GM23338 (cell line): ENCODE measurements around the gene GLYATL3. TPM values are rescaled to one million over a fixed set of nuclear protein-coding genes. Genes with fewer than 3 reads are reported as not detected.

ENCODE experiments used
- ATAC-seq: fragments of 200-7000 bp; cut with Tn5 transposase; 3 replicates; pipeline ENCODE4 v1.9.1; 2020
- DNase-seq: peaks from one replicate; pipeline ENCODE4 v3.0.0-alpha.2; 2015; ENCODE audit warnings: low spot score
- H2AFZ ChIP-seq: fragments of 200-600 bp; sonication (generic); 2 replicates; pipeline ENCODE4 v1.8.0; 2016; ENCODE audit warnings: antibody characterized with exemption, mild to moderate bottlenecking, moderate library complexity
- H3F3A ChIP-seq: fragments of 200-600 bp; sonication (generic); replicated peaks from 2 replicates; pipeline ENCODE4 v1.8.0; 2017; ENCODE audit warnings: antibody characterized with exemption, mixed run types, low read depth
- H3K27ac ChIP-seq: fragments of 200-600 bp; sonication (generic); 2 replicates; pipeline ENCODE4 v1.6.1; 2016; ENCODE audit warnings: low read depth
- H3K27me3 ChIP-seq: fragments of 200-600 bp; sonication (generic); 2 replicates; pipeline ENCODE4 v1.8.0; 2016; ENCODE audit warnings: mild to moderate bottlenecking, mixed run types, moderate library complexity; ENCODE audit not compliant: insufficient read depth
- H3K36me3 ChIP-seq: fragments of 200-600 bp; sonication (generic); 2 replicates; pipeline ENCODE4 v1.8.0; 2016; ENCODE audit warnings: mild to moderate bottlenecking; ENCODE audit not compliant: insufficient read depth
- H3K4me1 ChIP-seq: fragments of 200-600 bp; sonication (generic); 2 replicates; pipeline ENCODE4 v1.8.0; 2016; ENCODE audit warnings: mild to moderate bottlenecking, moderate library complexity; ENCODE audit not compliant: insufficient read depth
- H3K4me2 ChIP-seq: fragments of 200-600 bp; sonication (generic); 2 replicates; pipeline ENCODE4 v1.7.1; 2017; ENCODE audit warnings: mixed run types
- H3K4me3 ChIP-seq: fragments of 200-600 bp; sonication (generic); 2 replicates; pipeline ENCODE4 v1.6.1; 2016; ENCODE audit warnings: mixed run types
- H3K79me2 ChIP-seq: fragments of 200-600 bp; sonication (generic); replicated peaks from 2 replicates; pipeline ENCODE4 v1.8.0; 2017; ENCODE audit warnings: mild to moderate bottlenecking; ENCODE audit not compliant: insufficient read depth
- H3K9me2 ChIP-seq: fragments of 200-600 bp; sonication (generic); 2 replicates; pipeline ENCODE4 v1.8.0; 2017; ENCODE audit not compliant: insufficient read depth
- H4K20me1 ChIP-seq: fragments of 200-600 bp; sonication (generic); replicated peaks from 2 replicates; pipeline ENCODE4 v1.8.0; 2017; ENCODE audit warnings: mild to moderate bottlenecking; ENCODE audit not compliant: insufficient read depth
- H3K27ac Mint-ChIP-seq: 2 replicates; pipeline ENCODE4 v1.8.0; 2020; ENCODE audit warnings: inconsistent platforms, mild to moderate bottlenecking, moderate library complexity, mixed read lengths
- H3K27me3 Mint-ChIP-seq: 3 replicates; pipeline ENCODE4 v1.8.0; 2022; ENCODE audit warnings: low read depth, mild to moderate bottlenecking, moderate library complexity, mixed read lengths, inconsistent platforms; ENCODE audit not compliant: insufficient read depth, poor library complexity
- H3K36me3 Mint-ChIP-seq: 3 replicates; pipeline ENCODE4 v1.8.0; 2021; ENCODE audit warnings: low read depth, mild to moderate bottlenecking, inconsistent platforms, moderate library complexity, mixed read lengths
- H3K4me1 Mint-ChIP-seq: 3 replicates; pipeline ENCODE4 v1.8.0; 2020; ENCODE audit warnings: mild to moderate bottlenecking, inconsistent platforms, mixed read lengths
- H3K4me3 Mint-ChIP-seq: 3 replicates; pipeline ENCODE4 v1.8.0; 2021; ENCODE audit warnings: moderate library complexity, mild to moderate bottlenecking, inconsistent platforms, mixed read lengths
- H3K9me3 Mint-ChIP-seq: 3 replicates; pipeline ENCODE4 v1.8.0; 2020; ENCODE audit warnings: moderate library complexity, mild to moderate bottlenecking, inconsistent platforms, mixed read lengths
- CREB1 ChIP-seq: fragments of 250-450 bp; sonication (Bioruptor Pico); IDR thresholded peaks from 2 replicates; pipeline ENCODE4 v1.5.0; 2020; ENCODE audit warnings: low read depth, mild to moderate bottlenecking, moderate library complexity
- CTCF ChIP-seq, 2 experiments: fragments of 200-600 bp in 1 of 2; sonication (generic) in 1 of 2; conservative IDR thresholded peaks; 2 replicates each; pipeline versions ENCODE4 v1.5.1 to v1.6.1; 2016 to 2017; ENCODE audit warnings: antibody characterized with exemption in 2 of 2, low read depth in 2 of 2, mild to moderate bottlenecking in 2 of 2, moderate library complexity in 1 of 2
- JUNB ChIP-seq: IDR thresholded peaks from one replicate; pipeline ENCODE4 v1.6.1; 2016; ENCODE audit warnings: antibody characterized with exemption; ENCODE audit not compliant: unreplicated experiment
- NANOG ChIP-seq: IDR thresholded peaks from 2 replicates; pipeline ENCODE4 v1.6.1; 2016; ENCODE audit warnings: antibody characterized with exemption, borderline replicate concordance
- REST ChIP-seq: IDR thresholded peaks from one replicate; pipeline ENCODE4 v1.6.1; 2018; ENCODE audit warnings: antibody characterized with exemption; ENCODE audit not compliant: unreplicated experiment
- polyA plus RNA-seq: library from polyadenylated mRNA; unstranded; fragments of >200 nt; fragmentation: Nextera tagmentation; extraction: Ambion mirVana; gene quantifications from 2 replicates; pipeline ENCODE4 v1.2.1, GENCODE V29; 2016
- total RNA-seq: library from RNA; depleted of rRNA; stranded (reverse); fragments of >200 nt; shearing (Covaris generic); gene quantifications from 2 replicates; pipeline ENCODE4 v1.2.3, GENCODE V29; 2014

GLYATL3 gene
- total and polyA plus RNA-seq, 2 experiments from 2014 or later, result not detected

DNA sequence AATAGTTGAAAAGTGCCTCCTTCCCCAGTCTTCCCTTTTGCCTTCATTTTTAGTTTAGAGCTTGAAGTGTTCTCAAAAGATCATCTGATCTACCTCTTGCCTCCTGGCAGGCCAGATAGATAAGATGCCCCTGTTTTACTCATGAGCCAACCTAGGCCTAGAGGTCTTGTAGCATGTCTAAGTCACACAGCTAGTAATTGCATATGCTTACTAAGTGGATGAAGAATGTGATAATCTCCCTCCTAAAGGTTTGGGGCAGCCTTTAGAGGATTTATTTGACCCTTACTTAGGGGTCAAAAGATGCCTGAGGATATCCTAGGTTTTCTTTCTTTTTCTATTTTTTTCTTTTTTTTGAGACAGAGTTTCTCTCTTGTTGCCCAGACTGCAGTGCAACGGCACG lies 52.9 kb downstream of the GLYATL3 start:
- Histone ChIP-seq H3K4me1 (peaks cover 34% of the 10 kb centered on the region), H3K79me2 (peaks cover 13% of the 10 kb centered on the region; the same call in 1 of the 2 replicates), H3K9me2 (no peaks in the 10 kb centered on the region), H3F3A (peaks cover 7% of the 10 kb centered on the region), H3K36me3 (no peaks in the 10 kb centered on the region), H3K27me3 (peaks cover 85% of the 10 kb centered on the region), H3K27ac (no peak overlapping the region), H3K4me3 (peak overlapping the region; percentile 74), H3K4me2 (peak overlapping the region; percentile 81), H4K20me1 (no peaks in the 10 kb centered on the region; the same call in 1 of the 2 replicates), H2AFZ (no peak overlapping the region)
- Mint-ChIP-seq H3K27me3 (peaks cover 30% of the 10 kb centered on the region), H3K36me3 (peaks cover 35% of the 10 kb centered on the region), H3K9me3 (no peaks in the 10 kb centered on the region), H3K4me3 (peak overlapping the region; percentile 63), H3K27ac (no peak overlapping the region), H3K4me1 (peaks cover 51% of the 10 kb centered on the region)
- DNase-seq (no peak), ATAC-seq (no peak)
- TF ChIP-seq JUNB, result no peak
- TF ChIP-seq CTCF (conservative IDR thresholded peaks at IDR 0.05; ENCODE audit: low read depth in 2 of 2), result no peak
- TF ChIP-seq NANOG, result no peak

DNA sequence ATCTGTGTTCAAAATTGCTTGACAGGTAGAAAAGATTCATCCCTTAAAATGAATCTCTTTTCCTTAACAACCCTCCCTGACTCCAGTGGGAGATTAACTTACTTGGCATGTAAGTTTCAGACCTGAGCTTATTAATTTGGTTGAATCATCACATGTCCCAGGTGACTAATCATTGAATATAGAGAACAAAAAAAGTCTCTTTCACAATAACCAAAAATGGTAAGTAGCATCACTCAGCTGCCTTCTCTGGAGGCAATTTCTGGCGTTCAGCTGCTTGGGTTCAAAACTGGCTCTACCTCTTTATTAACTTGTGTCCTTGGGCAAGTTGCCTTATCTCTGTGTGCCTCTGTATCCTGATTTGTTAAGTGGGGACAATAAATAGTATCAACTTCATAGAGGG lies 53.7 kb downstream of the GLYATL3 start:
- peaks cover 35% of the 10 kb centered on the region for H3K27me3 Mint-ChIP-seq
- H3K4me1 ChIP-seq, result peaks cover 34% of the 10 kb centered on the region
- no peak overlapping the region for H3K4me3 ChIP-seq
- H3K9me2 ChIP-seq, result no peaks in the 10 kb centered on the region
- peaks cover 40% of the 10 kb centered on the region for H3K36me3 Mint-ChIP-seq
- H3K36me3 ChIP-seq, result no peaks in the 10 kb centered on the region
- TF ChIP-seq JUNB (no peak), CREB1 (no peak), REST (no peak)
- peaks cover 51% of the 10 kb centered on the region for H3K4me1 Mint-ChIP-seq
- peaks cover 7% of the 10 kb centered on the region for H3F3A ChIP-seq
- H3K9me3 Mint-ChIP-seq, result no peaks in the 10 kb centered on the region
- H2AFZ ChIP-seq, result no peak overlapping the region
- H4K20me1 ChIP-seq, result no peaks in the 10 kb centered on the region; the same call in 1 of the 2 replicates
- peaks cover 13% of the 10 kb centered on the region; the same call in 1 of the 2 replicates for H3K79me2 ChIP-seq
- H3K27me3 ChIP-seq, result peaks cover 93% of the 10 kb centered on the region
- no peak overlapping the region for H3K4me3 Mint-ChIP-seq
- ATAC-seq, result no peak
- peak overlapping the region; percentile 81; the same call in 1 of the 2 replicates for H3K4me2 ChIP-seq
- no peak overlapping the region for H3K27ac Mint-ChIP-seq
- H3K27ac ChIP-seq, result no peak overlapping the region
- DNase-seq, result no peak
